OCI-LY1 (cell line): ENCODE measurements around the gene RTBDN.

Experiments used
- CTCF ChIP-seq: fragments of 200-600 bp; sonication (generic), shearing (Covaris generic); IDR thresholded peaks from 2 replicates; pipeline ENCODE4 v1.5.1; 2017; ENCODE audit warnings: mild to moderate bottlenecking, antibody characterized with exemption, low read length, moderate library complexity, mixed read lengths
- EZH2 ChIP-seq: fragments of 200-600 bp; sonication (generic), shearing (Covaris generic); IDR thresholded peaks from 2 replicates; pipeline ENCODE4 v1.8.0; 2017; ENCODE audit warnings: borderline replicate concordance, mixed run types, mild to moderate bottlenecking, antibody characterized with exemption, low read length, moderate library complexity, mixed read lengths

DNA sequence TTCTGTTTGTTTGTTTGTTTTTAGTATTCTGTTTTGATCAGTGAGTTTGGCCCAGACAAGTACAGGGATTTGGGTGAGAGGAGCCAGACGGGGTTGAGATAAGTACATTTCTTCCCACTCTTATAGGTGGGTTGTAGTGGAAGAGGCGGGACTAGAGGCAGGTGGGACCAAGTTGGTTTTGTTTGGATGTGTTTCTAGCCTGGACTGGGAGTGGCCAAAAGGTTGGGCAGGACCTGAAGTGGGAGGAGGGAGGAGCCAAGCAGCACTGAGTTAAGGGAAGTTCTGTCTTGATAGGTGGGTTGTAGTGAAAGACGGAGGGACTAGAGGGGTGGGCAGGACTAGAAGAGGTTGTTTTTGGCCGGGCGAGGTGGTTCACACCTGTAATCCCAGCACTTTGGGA is 37.9 kb upstream of the RTBDN start:
- TF ChIP-seq CTCF = no peak
- no peak for TF ChIP-seq EZH2
